ENCODE data around the gene CRK.
A peak's percentile ranks its signal among the peaks of the same experiment; 100 is the strongest.
"Not testable (repeated sequence)": the region's sequence is repeated elsewhere in the genome, so short reads cannot be mapped to it uniquely, and the experiment has no call there.

The CRK gene

GRCh38 chr17:1467898-1468492 is 12.0 kb upstream of the CRK start:
- no peak for DNase-seq (ENCODE audit: low spot score)

- no peak for DNase-seq (ENCODE audit: low spot score)
Measured at GRCh38 chr17:1467258-1467657, 11.2 kb upstream of the CRK start.

GRCh38 chr17:1464186-1464585 is 8.2 kb upstream of the CRK start:
- no peak for DNase-seq (ENCODE audit: low spot score)

GRCh38 chr17:1462164-1463112 is 6.4 kb upstream of the CRK start:
- no peak for DNase-seq (ENCODE audit: low spot score)

GRCh38 chr17:1461198-1461944 is 5.3 kb upstream of the CRK start:
- DNase-seq (ENCODE audit: low spot score), result no peak

- peak; percentile 18 for DNase-seq (ENCODE audit: low spot score)
Measured at GRCh38 chr17:1460233-1460632, 4.2 kb upstream of the CRK start.

GRCh38 chr17:1455291-1455796 is 688 bp downstream of the CRK start:
- peak; percentile 84 for DNase-seq (ENCODE audit: low spot score)

GRCh38 chr17:1454541-1454940 is 1.5 kb downstream of the CRK start:
- DNase-seq (ENCODE audit: low spot score), result no peak

GRCh38 chr17:1453694-1454093 is 2.3 kb downstream of the CRK start:
- DNase-seq (ENCODE audit: low spot score), result not testable (repeated sequence)

GRCh38 chr17:1452836-1453235 is 3.2 kb downstream of the CRK start:
- DNase-seq (ENCODE audit: low spot score), result no peak

GRCh38 chr17:1450261-1450660 is 5.8 kb downstream of the CRK start:
- not testable (repeated sequence) for DNase-seq (ENCODE audit: low spot score)

GRCh38 chr17:1449412-1449967 is 6.5 kb downstream of the CRK start:
- no peak for DNase-seq (ENCODE audit: low spot score)

- DNase-seq (ENCODE audit: low spot score), result no peak
Measured at GRCh38 chr17:1447052-1447451, 9.0 kb downstream of the CRK start.

- no peak for DNase-seq (ENCODE audit: low spot score)
Measured at GRCh38 chr17:1446201-1446600, 9.8 kb downstream of the CRK start.

GRCh38 chr17:1445695-1446094 is 10.3 kb downstream of the CRK start:
- not testable (repeated sequence) for DNase-seq (ENCODE audit: low spot score)

GRCh38 chr17:1442721-1443120 is 13.3 kb downstream of the CRK start:
- not testable (repeated sequence) for DNase-seq (ENCODE audit: low spot score)

GRCh38 chr17:1442187-1442586 is 13.8 kb downstream of the CRK start:
- no peak for DNase-seq (ENCODE audit: low spot score)

GRCh38 chr17:1440921-1441320 is 15.1 kb downstream of the CRK start:
- DNase-seq (ENCODE audit: low spot score), result no peak

GRCh38 chr17:1438593-1439083 is 17.4 kb downstream of the CRK start:
- DNase-seq (ENCODE audit: low spot score), result peak; percentile 34

- no peak for DNase-seq (ENCODE audit: low spot score)
Measured at GRCh38 chr17:1435326-1435725, 20.7 kb downstream of the CRK start.

- DNase-seq (ENCODE audit: low spot score), result no peak
Measured at GRCh38 chr17:1434150-1434549, 21.9 kb downstream of the CRK start.

GRCh38 chr17:1431631-1432104 is 24.4 kb downstream of the CRK start:
- DNase-seq (ENCODE audit: low spot score), result no peak

Measured in AG08395 (cell line).